ENCODE data around the gene GPR39. TPM values are rescaled to one million over a fixed set of nuclear protein-coding genes. Genes with fewer than 3 reads are reported as not detected.

Gene GPR39
- total RNA-seq, 1 donor from 2014 or later, result 2.9 TPM

- no peak for FAIRE-seq
These were observed 133.5 kb downstream of the GPR39 start for GRCh38 chr2:132549935-132550670.

GRCh38 chr2:132550946-132551345 lies 134.3 kb downstream of the GPR39 start:
- DNase-seq (ENCODE audit: low spot score in 2 of 2), result no peak
- FAIRE-seq, result no peak

More at GRCh38 chr2:132549935-132550670, 133.5 kb downstream of the GPR39 start:
- no peak for DNase-seq (ENCODE audit: low spot score in 2 of 2)

GRCh38 chr2:132557694-132558093 lies 141.1 kb downstream of the GPR39 start:
- no peak for DNase-seq (ENCODE audit: low spot score in 2 of 2)
- FAIRE-seq, result no peak

- no peak for FAIRE-seq
These were observed 142.7 kb downstream of the GPR39 start for GRCh38 chr2:132559326-132559725.

GRCh38 chr2:132559921-132560320 lies 143.3 kb downstream of the GPR39 start:
- FAIRE-seq (no peak), DNase-seq (ENCODE audit: low spot score in 2 of 2) (no peak)

More at GRCh38 chr2:132559326-132559725, 142.7 kb downstream of the GPR39 start:
- DNase-seq (ENCODE audit: low spot score in 2 of 2), result no peak

- FAIRE-seq (no peak), DNase-seq (ENCODE audit: low spot score in 2 of 2) (no peak)
These were observed 144.0 kb downstream of the GPR39 start for GRCh38 chr2:132560562-132560961.

- FAIRE-seq, result no peak
- DNase-seq (ENCODE audit: low spot score in 2 of 2), result no peak
These were observed 145.6 kb downstream of the GPR39 start for GRCh38 chr2:132562245-132562644.

- DNase-seq (ENCODE audit: low spot score in 2 of 2), result no peak
- FAIRE-seq, result no peak
These were observed 147.5 kb downstream of the GPR39 start for GRCh38 chr2:132564065-132564464.

- no peak for FAIRE-seq
These were observed 149.8 kb downstream of the GPR39 start for GRCh38 chr2:132566379-132566778.

GRCh38 chr2:132567682-132568081 lies 151.1 kb downstream of the GPR39 start:
- no peak for FAIRE-seq
- no peak for DNase-seq (ENCODE audit: low spot score in 2 of 2)

More at GRCh38 chr2:132566379-132566778, 149.8 kb downstream of the GPR39 start:
- no peak for DNase-seq (ENCODE audit: low spot score in 2 of 2)

GRCh38 chr2:132568656-132569055 lies 152.1 kb downstream of the GPR39 start:
- DNase-seq (ENCODE audit: low spot score in 2 of 2), result no peak
- FAIRE-seq, result no peak

GRCh38 chr2:132573444-132574007 lies 156.9 kb downstream of the GPR39 start:
- DNase-seq (ENCODE audit: low spot score in 2 of 2) (no peak), FAIRE-seq (no peak)

- no peak for FAIRE-seq
- DNase-seq (ENCODE audit: low spot score in 2 of 2), result no peak
These were observed 161.1 kb downstream of the GPR39 start for GRCh38 chr2:132577686-132578085.

- FAIRE-seq, result no peak
- no peak for DNase-seq (ENCODE audit: low spot score in 2 of 2)
These were observed 165.0 kb downstream of the GPR39 start for GRCh38 chr2:132581591-132581990.

- no peak for DNase-seq (ENCODE audit: low spot score in 2 of 2)
- no peak for FAIRE-seq
These were observed 165.6 kb downstream of the GPR39 start for GRCh38 chr2:132581991-132582738.

- no peak for FAIRE-seq
These were observed 167.2 kb downstream of the GPR39 start for GRCh38 chr2:132583666-132584360.

GRCh38 chr2:132584976-132585817 lies 168.6 kb downstream of the GPR39 start:
- FAIRE-seq, result no peak

More at GRCh38 chr2:132583666-132584360, 167.2 kb downstream of the GPR39 start:
- no peak for DNase-seq (ENCODE audit: low spot score in 2 of 2)

GRCh38 chr2:132586101-132586511 lies 169.5 kb downstream of the GPR39 start:
- peak in 1 of 2 donors; percentile 11 for DNase-seq (ENCODE audit: low spot score in 2 of 2)
- FAIRE-seq, result no peak

More at GRCh38 chr2:132584976-132585817, 168.6 kb downstream of the GPR39 start:
- no peak for DNase-seq (ENCODE audit: low spot score in 2 of 2)

- no peak for DNase-seq (ENCODE audit: low spot score in 2 of 2)
- no peak for FAIRE-seq
These were observed 170.2 kb downstream of the GPR39 start for GRCh38 chr2:132586835-132587234.

- FAIRE-seq (no peak), DNase-seq (ENCODE audit: low spot score in 2 of 2) (no peak)
These were observed 172.0 kb downstream of the GPR39 start for GRCh38 chr2:132588576-132588975.

Data from frontal cortex (tissue), 4 donors.